ENCODE results near the gene NRG3. TPM values are rescaled to one million over a fixed set of nuclear protein-coding genes. Genes with fewer than 3 reads are reported as not detected.

Gene NRG3
- total and polyA plus RNA-seq, 2 of the 4 experiments (the other 2 are of a cell fraction), result not detected

- H3K27me3 ChIP-seq (ENCODE audit: control insufficient read depth, insufficient read depth, low read length), result no peaks in the 10 kb centered on the region
- WGBS, 2 experiments (ENCODE audit: extremely low coverage in 2 of 2, insufficient read length in 1 of 2), result no CpG with 5 or more reads among the region's 8 CpGs
Observed at GRCh38 chr10:81894616-81895015, 19.6 kb downstream of the NRG3 start.

More at GRCh38 chr10:81894616-81895015, 19.6 kb downstream of the NRG3 start:
- ATAC-seq (ENCODE audit: low read depth) (no peak), DNase-seq (no peak)
- H3K9me1 ChIP-seq (ENCODE audit: insufficient read depth, low read length), result no peaks in the 10 kb centered on the region
- in situ Hi-C loops (cut with MboI; ENCODE audit: low sequenced_read_pairs), result no loop called here
- H2BK120ac ChIP-seq (ENCODE audit: low read depth, low read length), result no peak overlapping the region
- intact Hi-C loops (cut with micrococcal nuclease), result no loop called here
- H3K4me3 ChIP-seq (ENCODE audit: insufficient read depth, low read depth, low read length), result no peak overlapping the region
- no peak overlapping the region for H2AFZ ChIP-seq (replicated peaks; ENCODE audit: low read length, poor library complexity)
- no peak overlapping the region for H3K4me2 ChIP-seq (ENCODE audit: low read depth, low read length)
- no peak overlapping the region for H3K9ac ChIP-seq (ENCODE audit: low read depth, low read length)
- no peak overlapping the region for H3K4ac ChIP-seq (ENCODE audit: low read depth, low read length)
- no peak overlapping the region for H3K14ac ChIP-seq (replicated peaks; ENCODE audit: low read depth, low read length)
- no peaks in the 10 kb centered on the region for H3K79me1 ChIP-seq (ENCODE audit: low read depth in 1 of 2, low read length in 2 of 2)
- POLR2A ChIA-PET (ENCODE audit: unreplicated experiment), result no interaction called here
- H4K8ac ChIP-seq (ENCODE audit: low read depth in 2 of 2, low read length in 2 of 2), result no peak overlapping the region
- dilution Hi-C loops (cut with HindIII; ENCODE audit: low sequenced_read_pairs, unreplicated experiment), result no loop called here
- H3K4me1 ChIP-seq (ENCODE audit: control insufficient read depth, insufficient read depth, low read length), result no peaks in the 10 kb centered on the region
- no peak overlapping the region for H3K18ac ChIP-seq (ENCODE audit: low read depth, low read length)
- CTCF ChIA-PET, result no interaction called here
- no TSS peak for BruUV-seq (replicated peaks)
- no peak overlapping the region for H4K5ac ChIP-seq (ENCODE audit: low read depth, low read length)
- H3K27ac ChIP-seq (ENCODE audit: insufficient read depth, low read length), result no peak overlapping the region
- H3K36me3 ChIP-seq (ENCODE audit: control insufficient read depth, insufficient read depth, low read length), result no peaks in the 10 kb centered on the region
- no peak overlapping the region for H2AK5ac ChIP-seq (ENCODE audit: low read depth, low read length)
- H4K20me1 ChIP-seq (ENCODE audit: insufficient read depth, low read length), result no peaks in the 10 kb centered on the region
- no peak overlapping the region for H2BK20ac ChIP-seq (ENCODE audit: low read depth, low read length)
- H3K9me3 ChIP-seq (ENCODE audit: control insufficient read depth, insufficient read depth, low read length), result peaks cover 15% of the 10 kb centered on the region
- no peak for TF ChIP-seq CTCF (conservative IDR thresholded peaks at IDR 0.05; ENCODE audit: low read depth, low read length)
- H3K56ac ChIP-seq (ENCODE audit: extremely low read depth, insufficient read depth, low read length), result no peak overlapping the region
- H2AK9ac ChIP-seq (replicated peaks; ENCODE audit: low read depth, low read length, poor library complexity), result no peak overlapping the region
- no peak overlapping the region for H2BK15ac ChIP-seq (ENCODE audit: low read depth, low read length)
- no peak overlapping the region for H2BK5ac ChIP-seq (ENCODE audit: low read depth, low read length, poor library complexity, severe bottlenecking)
- H4K91ac ChIP-seq (ENCODE audit: insufficient read depth, low read depth, low read length), result no peak overlapping the region
- no peak overlapping the region for H3K23ac ChIP-seq (ENCODE audit: low read depth, low read length)

Measured in IMR-90 (cell line).